Measurements from ENCODE around the gene INPPL1. TPM values are rescaled to one million over a fixed set of nuclear protein-coding genes. Genes with fewer than 3 reads are reported as not detected.

The INPPL1 gene, protein sequence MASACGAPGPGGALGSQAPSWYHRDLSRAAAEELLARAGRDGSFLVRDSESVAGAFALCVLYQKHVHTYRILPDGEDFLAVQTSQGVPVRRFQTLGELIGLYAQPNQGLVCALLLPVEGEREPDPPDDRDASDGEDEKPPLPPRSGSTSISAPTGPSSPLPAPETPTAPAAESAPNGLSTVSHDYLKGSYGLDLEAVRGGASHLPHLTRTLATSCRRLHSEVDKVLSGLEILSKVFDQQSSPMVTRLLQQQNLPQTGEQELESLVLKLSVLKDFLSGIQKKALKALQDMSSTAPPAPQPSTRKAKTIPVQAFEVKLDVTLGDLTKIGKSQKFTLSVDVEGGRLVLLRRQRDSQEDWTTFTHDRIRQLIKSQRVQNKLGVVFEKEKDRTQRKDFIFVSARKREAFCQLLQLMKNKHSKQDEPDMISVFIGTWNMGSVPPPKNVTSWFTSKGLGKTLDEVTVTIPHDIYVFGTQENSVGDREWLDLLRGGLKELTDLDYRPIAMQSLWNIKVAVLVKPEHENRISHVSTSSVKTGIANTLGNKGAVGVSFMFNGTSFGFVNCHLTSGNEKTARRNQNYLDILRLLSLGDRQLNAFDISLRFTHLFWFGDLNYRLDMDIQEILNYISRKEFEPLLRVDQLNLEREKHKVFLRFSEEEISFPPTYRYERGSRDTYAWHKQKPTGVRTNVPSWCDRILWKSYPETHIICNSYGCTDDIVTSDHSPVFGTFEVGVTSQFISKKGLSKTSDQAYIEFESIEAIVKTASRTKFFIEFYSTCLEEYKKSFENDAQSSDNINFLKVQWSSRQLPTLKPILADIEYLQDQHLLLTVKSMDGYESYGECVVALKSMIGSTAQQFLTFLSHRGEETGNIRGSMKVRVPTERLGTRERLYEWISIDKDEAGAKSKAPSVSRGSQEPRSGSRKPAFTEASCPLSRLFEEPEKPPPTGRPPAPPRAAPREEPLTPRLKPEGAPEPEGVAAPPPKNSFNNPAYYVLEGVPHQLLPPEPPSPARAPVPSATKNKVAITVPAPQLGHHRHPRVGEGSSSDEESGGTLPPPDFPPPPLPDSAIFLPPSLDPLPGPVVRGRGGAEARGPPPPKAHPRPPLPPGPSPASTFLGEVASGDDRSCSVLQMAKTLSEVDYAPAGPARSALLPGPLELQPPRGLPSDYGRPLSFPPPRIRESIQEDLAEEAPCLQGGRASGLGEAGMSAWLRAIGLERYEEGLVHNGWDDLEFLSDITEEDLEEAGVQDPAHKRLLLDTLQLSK
- 120 TPM for total RNA-seq
- polyA plus RNA-seq (ENCODE audit: insufficient read depth, low read depth, low replicate concordance), result 39.9 TPM
- long read RNA-seq, donor 1, full-length matches to known transcripts, result 6 of 28 reads
- long read RNA-seq, donor 1, partial matches to known transcripts, result 22 of 28 reads
- long read RNA-seq, donor 1, other reads (novel, unspliced or antisense), result 0 of 28 reads
- long read RNA-seq, donor 2, full-length matches to known transcripts, result 4 of 17 reads
- long read RNA-seq, donor 2, partial matches to known transcripts, result 13 of 17 reads
- long read RNA-seq, donor 2, other reads (novel, unspliced or antisense), result 0 of 17 reads
- long read RNA-seq, donor 3, full-length matches to known transcripts, result 5 of 58 reads
- long read RNA-seq, donor 3, partial matches to known transcripts, result 53 of 58 reads
- long read RNA-seq, donor 3, other reads (novel, unspliced or antisense), result 0 of 58 reads
- long read RNA-seq, donor 4, partial matches to known transcripts, result 42 of 45 reads
- long read RNA-seq, donor 4, other reads (novel, unspliced or antisense), result 0 of 45 reads
- long read RNA-seq, donor 5, result 0 reads
- long read RNA-seq, donor 6, partial matches to known transcripts, result 0 of 3 reads
- long read RNA-seq, donor 6, other reads (novel, unspliced or antisense), result 0 of 3 reads
- long read RNA-seq, donor 7, partial matches to known transcripts, result 34 of 68 reads
- long read RNA-seq, donor 7, other reads (novel, unspliced or antisense), result 33 of 68 reads
- long read RNA-seq, donor 8, partial matches to known transcripts, result 16 of 20 reads
- long read RNA-seq, donor 8, other reads (novel, unspliced or antisense), result 0 of 20 reads
- long read RNA-seq, donor 9, partial matches to known transcripts, result 0 of 2 reads
- long read RNA-seq, donor 9, other reads (novel, unspliced or antisense), result 0 of 2 reads
- long read RNA-seq, donor 10, partial matches to known transcripts, result 72 of 75 reads
- long read RNA-seq, donor 10, other reads (novel, unspliced or antisense), result 0 of 75 reads

DNA sequence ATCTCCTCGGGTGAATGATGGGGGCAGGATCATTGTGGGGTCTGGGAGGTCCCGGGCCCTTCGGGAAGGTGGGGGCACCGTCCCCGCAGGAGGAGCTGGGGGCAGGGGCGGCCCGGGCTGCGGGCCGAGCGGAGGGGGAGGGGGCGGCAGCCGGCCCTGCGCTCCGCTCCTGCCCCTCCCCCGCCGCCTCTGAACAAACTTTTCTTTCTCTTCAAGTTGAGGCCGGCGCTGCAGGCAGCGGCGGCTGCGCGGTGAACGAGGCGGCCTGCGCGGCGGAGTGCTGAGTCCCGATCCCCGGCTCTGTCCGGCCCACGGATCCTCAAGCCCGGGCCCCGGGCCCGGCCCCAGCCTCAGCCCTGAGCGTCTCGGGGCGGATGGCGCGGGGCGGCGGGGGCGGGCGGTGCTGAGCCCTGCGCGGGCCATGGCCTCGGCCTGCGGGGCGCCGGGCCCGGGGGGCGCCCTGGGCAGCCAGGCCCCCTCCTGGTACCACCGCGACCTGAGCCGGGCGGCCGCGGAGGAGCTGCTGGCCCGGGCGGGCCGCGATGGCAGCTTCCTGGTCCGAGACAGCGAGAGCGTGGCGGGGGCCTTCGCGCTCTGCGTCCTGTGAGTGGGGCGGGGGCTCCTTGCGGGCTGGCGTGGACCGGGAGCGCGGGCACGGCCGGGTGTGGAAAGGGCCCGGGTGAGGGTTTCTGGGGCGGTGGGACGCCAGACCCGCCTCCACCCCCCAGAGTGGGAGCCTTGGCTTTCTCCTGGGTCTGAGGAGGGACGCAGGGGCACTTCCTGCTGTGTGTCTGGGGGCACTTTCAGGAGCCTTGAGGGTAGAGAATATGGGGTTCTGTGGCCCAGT lies at the start of gene INPPL1:
Gene INPPL1 (plus strand): TSS at position 204 of the 847 bp plus-strand sequence. CDS start 218 bp downstream, at position 422.
- Histone ChIP-seq H3K36me3 (ENCODE audit: control insufficient read depth in 2 of 3, insufficient read depth in 3 of 3, low read length in 3 of 3) (peaks cover 0 to 18% (median 14%) of the 10 kb centered on the region in 3 donors), H3K4me3 (ENCODE audit: low read length in 3 of 3) (peak within 1 kb of the TSS; percentile 87 to 94 (median 87)), H3K27ac (ENCODE audit: low read depth in 2 of 2, low read length in 2 of 2) (peak within 1 kb of the TSS; percentile 94 to 96), H3K9ac (ENCODE audit: low read length in 3 of 3) (peak within 1 kb of the TSS; percentile 69 to 88 (median 81)), H3K4me1 (ENCODE audit: control insufficient read depth in 2 of 3, insufficient read depth in 2 of 3, low read depth in 1 of 3, low read length in 3 of 3) (peaks cover 0 to 19% (median 16%) of the 10 kb centered on the region in 3 donors), H3K27me3 (ENCODE audit: control insufficient read depth, insufficient read depth, low read length) (no peaks in the 10 kb centered on the region), H3K9me3 (ENCODE audit: control insufficient read depth in 2 of 3, insufficient read depth in 1 of 3, low read length in 3 of 3) (no peaks in the 10 kb centered on the region)
- intact Hi-C loops (cut with DNase I), result no loop called here
- DNase-seq (peak; percentile 58 to 86 (median 76)), FAIRE-seq (no peak)
- TF ChIP-seq, protein P1, sequence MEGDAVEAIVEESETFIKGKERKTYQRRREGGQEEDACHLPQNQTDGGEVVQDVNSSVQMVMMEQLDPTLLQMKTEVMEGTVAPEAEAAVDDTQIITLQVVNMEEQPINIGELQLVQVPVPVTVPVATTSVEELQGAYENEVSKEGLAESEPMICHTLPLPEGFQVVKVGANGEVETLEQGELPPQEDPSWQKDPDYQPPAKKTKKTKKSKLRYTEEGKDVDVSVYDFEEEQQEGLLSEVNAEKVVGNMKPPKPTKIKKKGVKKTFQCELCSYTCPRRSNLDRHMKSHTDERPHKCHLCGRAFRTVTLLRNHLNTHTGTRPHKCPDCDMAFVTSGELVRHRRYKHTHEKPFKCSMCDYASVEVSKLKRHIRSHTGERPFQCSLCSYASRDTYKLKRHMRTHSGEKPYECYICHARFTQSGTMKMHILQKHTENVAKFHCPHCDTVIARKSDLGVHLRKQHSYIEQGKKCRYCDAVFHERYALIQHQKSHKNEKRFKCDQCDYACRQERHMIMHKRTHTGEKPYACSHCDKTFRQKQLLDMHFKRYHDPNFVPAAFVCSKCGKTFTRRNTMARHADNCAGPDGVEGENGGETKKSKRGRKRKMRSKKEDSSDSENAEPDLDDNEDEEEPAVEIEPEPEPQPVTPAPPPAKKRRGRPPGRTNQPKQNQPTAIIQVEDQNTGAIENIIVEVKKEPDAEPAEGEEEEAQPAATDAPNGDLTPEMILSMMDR (IDR thresholded peaks at IDR 0.05; ENCODE audit: borderline replicate concordance, extremely low read depth, insufficient read depth), result no peak

DNA sequence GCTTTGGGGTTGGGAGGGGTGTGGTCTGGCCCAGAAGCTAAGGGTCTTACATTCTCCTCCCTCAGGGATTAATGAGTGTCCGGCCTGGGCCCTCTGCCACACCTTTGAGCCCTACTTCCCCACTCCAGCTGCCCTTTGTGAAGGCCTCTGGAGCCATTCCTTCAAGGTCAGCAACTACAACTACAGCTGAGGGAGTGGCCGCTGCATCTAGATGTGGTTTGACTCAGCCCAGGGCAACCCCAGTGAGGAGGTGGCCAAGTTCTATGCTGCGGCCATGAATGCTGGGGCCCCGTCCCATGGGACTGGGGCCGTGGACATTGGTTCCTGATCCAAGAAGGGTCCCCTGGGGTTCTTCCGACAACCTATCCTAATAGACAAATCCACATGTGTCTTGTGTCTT lies 46.9 kb upstream of the INPPL1 start:
- H3K27me3 ChIP-seq (ENCODE audit: control insufficient read depth, insufficient read depth, low read length), result no peaks in the 10 kb centered on the region
- no peak for DNase-seq
- intact Hi-C loops (cut with DNase I), result no loop called here

More for the DNA sequence above, 46.9 kb upstream of the INPPL1 start:
- H3K4me3 ChIP-seq (ENCODE audit: low read length in 3 of 3), result no peak overlapping the region
- H3K9me3 ChIP-seq (ENCODE audit: control insufficient read depth in 2 of 3, insufficient read depth in 1 of 3, low read length in 3 of 3), result no peaks in the 10 kb centered on the region
- FAIRE-seq, result no peak
- H3K9ac ChIP-seq (ENCODE audit: low read length in 3 of 3), result no peak overlapping the region
- peaks cover 0 to 4% (median 0%) of the 10 kb centered on the region in 3 donors for H3K4me1 ChIP-seq (ENCODE audit: control insufficient read depth in 2 of 3, insufficient read depth in 2 of 3, low read depth in 1 of 3, low read length in 3 of 3)
- no peaks in the 10 kb centered on the region for H3K36me3 ChIP-seq (ENCODE audit: control insufficient read depth in 2 of 3, insufficient read depth in 3 of 3, low read length in 3 of 3)
- TF ChIP-seq, protein P1 (IDR thresholded peaks at IDR 0.05; ENCODE audit: borderline replicate concordance, extremely low read depth, insufficient read depth), result no peak
- H3K27ac ChIP-seq (ENCODE audit: low read depth in 2 of 2, low read length in 2 of 2), result no peak overlapping the region

Data from kidney (tissue), 22 donors.